Hematopoietic multipotent progenitor cell treated with erythropoietin and hydrocortisone succinate and interleukin-3 and kit ligand, for 8 days (in vitro differentiated cells): ENCODE measurements around the gene C3.
"Not testable (repeated sequence)": the region's sequence is repeated elsewhere in the genome, so short reads cannot be mapped to it uniquely, and the experiment has no call there.

Experiments used
- DNase-seq: peaks from one replicate; pipeline ENCODE4 v3.0.0-alpha.2; 2015

C3 gene

DNA sequence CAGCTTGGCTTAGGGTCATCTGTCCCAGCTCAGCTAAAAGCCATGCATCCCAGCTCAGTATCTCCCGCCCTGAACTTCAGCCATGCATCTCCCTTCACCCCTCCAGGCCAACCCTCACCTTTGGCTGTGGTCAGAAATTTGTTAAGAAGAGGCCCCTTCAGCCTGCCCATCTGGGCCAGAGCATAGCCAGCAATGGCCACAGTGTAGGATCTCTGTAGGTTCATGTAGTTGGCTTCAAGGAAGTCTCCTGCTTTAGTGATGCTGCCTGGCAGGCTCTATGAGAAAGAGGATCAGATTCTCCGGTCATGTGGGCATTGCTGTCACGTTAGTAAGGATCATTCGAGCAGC is 33.8 kb downstream of the C3 start:
- no peak for DNase-seq

DNA sequence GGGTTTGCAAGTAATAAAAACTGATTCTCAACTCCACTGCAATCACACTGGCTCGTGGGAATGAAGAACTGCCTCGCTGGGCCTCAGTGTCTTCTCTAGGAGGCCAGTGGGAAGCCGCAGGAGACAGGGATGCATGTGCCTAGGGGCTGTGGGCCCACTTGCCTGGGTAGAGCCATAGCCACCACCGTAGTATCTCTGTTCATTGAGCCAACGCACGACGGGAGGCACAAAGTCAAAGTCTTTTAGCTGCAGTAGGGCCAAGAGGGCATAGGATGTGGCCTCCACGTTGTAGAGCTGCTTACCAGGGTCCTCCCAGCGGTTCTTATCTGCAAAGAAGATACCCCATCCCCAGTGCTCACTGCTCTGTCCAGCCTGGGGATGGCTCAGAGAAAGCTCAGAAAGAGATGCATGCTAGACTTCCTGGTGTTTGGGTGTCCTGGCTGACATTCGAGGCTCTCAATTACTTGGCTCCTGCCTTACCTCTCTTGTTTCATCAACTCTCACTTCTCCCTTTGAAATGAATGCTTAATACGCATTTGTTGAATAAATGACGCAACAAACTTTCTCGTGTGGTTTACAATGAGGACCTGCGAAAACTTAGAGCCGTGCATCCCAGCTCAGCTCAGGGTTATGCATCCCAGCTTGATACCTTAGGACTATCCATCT is 34.4 kb downstream of the C3 start:
- no peak for DNase-seq

DNA sequence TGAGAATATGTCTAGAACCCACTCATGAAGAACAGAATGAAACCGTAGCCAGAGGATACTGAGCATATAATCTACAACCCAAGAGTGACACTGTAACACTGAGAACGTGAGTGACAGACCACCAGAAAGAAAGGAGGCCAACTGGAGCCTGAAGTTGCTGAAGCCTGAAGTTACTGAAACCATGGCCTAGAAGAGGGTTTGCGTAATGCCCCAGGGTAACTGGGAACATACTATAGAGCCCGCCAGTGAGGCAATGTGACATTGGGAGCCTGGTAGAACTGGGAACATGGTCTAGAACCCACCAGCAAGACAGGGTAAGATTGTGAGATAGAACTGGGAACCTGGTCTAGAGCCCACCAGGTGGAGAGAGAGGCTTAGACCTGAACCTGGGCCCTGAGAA is 35.0 kb downstream of the C3 start:
- no peak for DNase-seq

- DNase-seq: no peak
Observed at GRCh38 chr19:6683971-6684370, 36.5 kb downstream of the C3 start.

DNA sequence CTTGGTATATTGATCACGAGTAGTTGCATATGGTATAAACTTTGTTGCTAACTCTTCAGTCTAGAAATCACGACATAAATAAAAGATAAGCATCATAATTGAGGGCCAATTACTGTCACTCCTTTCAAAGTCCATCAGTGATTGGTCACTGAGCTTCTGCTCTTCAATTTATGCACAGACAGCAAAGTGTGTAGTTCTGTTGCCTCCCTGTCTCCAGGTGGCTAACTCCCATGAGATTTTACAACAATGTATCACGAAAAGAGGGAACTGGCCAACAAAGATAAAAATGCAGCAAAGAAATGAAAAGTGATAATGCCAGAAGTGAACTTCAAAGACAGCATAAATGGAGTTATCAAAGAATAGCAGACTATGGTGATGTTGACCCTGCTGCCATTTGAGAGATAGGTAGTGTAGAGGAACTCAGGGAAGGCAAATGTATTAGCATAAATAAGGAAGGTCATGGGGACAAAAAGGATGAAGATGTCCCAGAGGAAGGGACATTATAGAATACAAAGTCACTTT is 37.8 kb downstream of the C3 start:
- DNase-seq: peak; percentile 92

DNA sequence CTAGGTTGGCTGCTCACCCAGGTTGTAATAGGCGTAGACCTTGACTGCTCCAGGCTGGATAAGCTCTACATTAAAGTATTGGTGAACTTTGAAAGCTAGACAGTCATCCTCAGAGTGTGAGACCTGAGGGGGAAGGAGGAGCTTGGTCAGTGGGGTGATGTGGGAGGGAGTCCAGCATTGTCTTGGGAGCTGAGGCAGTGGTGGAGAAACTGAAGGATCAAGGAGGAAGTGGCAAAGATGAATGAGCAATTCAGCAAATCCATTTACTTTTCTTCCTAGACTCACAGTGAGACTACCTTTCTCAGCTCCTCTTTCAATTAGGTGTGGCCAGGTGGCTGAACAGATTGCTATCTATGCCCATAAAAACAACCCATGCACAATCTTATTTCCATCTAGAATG is 40.3 kb downstream of the C3 start:
- DNase-seq: no peak

GRCh38 chr19:6679139-6679538 is 41.3 kb downstream of the C3 start:
- DNase-seq: no peak

GRCh38 chr19:6678690-6679109 is 41.8 kb downstream of the C3 start:
- DNase-seq: no peak

GRCh38 chr19:6677883-6678689 is 42.4 kb downstream of the C3 start:
- peak; percentile 65 for DNase-seq

DNA sequence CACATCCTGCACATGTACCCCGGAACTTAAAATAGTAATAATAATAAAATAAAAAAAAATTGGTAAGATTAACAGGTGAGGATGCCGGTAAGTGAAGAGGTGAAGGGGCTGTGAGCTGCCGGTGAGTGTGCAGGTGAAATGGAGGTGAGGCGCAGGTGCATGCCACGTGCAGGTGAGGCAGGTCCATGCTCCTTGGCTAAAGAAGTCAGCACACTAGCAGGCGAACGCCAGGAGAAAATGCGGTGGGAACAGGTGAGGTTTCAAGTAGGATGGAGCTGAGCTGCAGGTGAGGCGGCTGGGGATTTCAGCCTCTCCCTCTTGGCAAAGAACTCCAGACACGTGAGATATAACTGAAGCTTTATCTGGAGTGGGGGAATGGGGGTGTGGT is 43.0 kb downstream of the C3 start:
- DNase-seq: no peak

DNA sequence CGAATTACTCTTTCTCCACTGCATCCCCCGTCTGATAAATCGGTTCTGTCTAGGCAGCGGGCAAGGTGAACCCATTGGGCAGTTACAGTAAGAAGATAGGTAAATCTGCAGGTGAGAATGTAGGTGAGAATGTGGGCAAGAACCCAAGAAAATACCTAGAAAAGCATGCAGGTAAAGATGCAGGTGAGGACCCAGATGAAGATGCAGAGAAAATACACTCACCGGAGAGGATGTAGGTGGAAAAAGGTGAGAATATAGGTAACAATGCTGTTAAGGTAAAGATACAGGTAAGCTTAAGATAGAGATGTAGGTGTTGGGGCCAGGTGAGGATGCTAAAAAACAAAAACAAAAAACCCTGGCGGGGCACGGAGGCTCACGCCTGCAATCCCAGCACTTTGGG is 44.2 kb downstream of the C3 start:
- no peak for DNase-seq

DNA sequence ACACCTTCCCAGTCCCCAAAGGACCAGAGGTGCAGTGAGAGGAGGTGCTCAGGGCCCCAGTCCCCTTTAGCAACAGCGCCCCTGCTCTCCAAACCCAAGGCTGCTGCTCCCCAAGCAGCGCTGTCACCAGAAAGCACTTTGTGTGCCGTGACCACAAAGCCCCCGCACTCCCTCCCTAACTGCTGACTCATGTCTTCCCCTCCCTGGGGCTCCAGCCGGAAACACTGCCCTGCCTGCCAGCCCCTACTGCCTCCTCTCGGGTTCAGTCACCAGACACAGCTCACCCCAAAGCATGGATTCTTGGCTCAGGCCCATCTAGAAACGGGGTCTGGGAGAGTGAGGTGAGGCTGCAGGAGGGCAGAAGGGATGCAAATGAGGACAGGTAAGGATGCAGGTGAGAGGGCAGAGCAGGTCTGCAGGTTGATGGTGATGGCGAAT is 45.6 kb downstream of the C3 start:
- DNase-seq: peak; percentile 89

GRCh38 chr19:6674408-6674807 is 46.0 kb downstream of the C3 start:
- DNase-seq: not testable (repeated sequence)

DNA sequence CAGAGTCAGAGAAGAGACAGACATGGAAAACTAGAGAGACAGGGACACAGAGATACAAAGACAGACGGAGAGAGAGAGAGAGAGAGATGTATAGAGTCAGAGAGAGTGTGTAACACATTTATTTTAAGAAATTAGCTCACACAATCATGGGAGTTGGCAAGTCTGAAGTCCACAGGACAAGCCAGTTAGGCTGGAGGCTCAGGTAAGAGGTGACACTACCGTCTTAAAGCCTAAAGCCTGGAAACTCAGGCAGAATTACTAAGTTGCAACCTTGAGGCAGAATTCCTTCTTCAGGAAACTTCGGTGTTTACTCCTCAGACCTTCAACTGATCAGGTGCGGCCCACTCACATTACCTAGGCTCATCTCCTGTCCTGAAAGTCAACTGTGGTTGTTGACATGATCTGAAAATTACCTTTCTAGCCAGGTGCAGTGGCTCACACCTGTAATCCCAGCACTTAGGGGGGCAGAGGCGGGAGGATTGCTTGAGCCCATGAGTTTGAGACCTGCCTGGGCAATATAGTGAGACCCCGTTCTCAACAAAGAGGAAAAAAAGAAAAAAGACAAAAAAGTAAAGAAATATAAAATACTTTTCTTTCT is 47.7 kb downstream of the C3 start:
- DNase-seq: no peak

- no peak for DNase-seq
Observed at GRCh38 chr19:6671960-6672359, 48.5 kb downstream of the C3 start.

GRCh38 chr19:6668691-6669090 is 51.8 kb downstream of the C3 start:
- no peak for DNase-seq

GRCh38 chr19:6667114-6667627 is 53.3 kb downstream of the C3 start:
- DNase-seq: no peak

GRCh38 chr19:6664916-6665315 is 55.5 kb downstream of the C3 start:
- DNase-seq: no peak

DNA sequence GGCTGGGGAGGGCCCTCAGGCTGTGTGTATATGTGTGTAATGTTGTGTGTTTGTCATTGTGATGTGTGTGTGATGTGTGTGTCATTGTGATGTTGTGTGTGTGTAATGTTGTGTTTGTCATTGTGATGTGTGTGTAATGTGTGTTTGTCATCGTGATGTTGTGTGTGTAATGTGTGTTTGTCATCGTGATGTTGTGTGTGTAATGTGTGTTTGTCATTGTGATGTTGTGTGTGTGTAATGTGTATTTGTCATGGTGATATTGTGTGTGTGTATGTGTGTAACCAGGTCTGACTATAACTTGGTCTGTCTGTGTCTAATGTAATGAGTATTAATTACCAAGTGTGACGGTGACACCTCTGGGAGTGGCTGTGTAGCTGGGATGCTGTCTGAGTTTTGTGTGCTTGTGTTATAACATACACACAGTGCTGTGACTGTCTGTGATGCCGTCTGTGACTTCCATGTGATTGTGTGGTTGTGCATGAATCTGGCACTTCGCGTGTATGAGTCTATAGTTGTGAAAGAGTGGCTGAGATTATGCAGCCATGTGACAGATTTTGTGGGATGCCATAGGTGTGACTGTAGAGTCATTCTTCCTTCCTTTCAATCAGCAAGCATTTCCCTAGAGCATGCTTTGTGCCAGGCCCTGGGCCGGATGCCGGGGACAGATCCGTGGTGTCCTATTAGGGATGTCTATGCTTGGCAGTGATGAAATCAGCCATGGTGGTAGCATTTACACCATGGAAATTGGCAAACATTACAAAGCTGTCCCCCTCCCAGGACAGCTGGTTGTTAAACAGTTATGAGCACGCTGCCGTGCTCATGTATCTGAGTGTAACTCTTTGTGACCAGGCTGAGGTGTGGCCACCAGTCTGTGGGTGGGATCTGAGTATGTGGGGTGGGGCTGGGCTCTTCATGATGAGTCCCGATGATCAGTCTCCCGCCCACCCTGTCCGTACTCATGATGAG is 56.9 kb downstream of the C3 start:
- no peak for DNase-seq

GRCh38 chr19:6662702-6663101 is 57.7 kb downstream of the C3 start:
- DNase-seq: no peak

DNA sequence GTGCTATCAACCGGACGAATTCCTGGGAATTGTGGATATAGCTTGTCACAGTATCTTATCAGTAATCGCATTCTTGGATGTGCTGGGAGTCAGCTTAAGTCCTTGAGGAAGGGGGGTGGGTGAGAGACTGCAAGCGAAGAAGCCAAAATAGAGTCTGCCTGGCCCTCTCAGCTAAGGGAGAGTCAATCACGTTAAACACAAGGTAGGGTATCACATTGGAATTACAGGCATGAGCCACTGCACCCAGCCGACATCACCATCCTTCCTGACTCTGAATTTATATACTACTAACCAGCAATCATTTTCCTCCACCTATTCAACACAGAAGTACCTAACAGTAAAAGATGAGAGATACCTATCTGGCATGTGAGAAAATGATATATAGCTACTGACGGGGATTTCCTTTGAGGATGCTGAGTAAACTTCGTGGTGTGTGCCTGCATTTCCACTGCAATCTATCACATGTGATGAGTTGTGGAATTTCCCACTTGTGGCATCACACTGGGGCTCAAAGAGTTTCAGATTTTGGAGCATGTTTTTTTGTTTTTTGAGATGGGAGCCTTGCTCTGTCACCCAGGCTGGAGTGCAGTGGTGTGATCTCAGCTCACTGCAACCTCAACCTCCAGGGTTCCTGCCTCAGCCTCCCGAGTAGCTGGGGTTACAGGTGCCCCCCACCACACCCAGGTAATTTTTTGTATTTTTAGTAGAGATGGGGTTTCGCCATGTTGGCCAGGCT is 58.8 kb downstream of the C3 start:
- not testable (repeated sequence) for DNase-seq

- DNase-seq: no peak
Observed at GRCh38 chr19:6660930-6661329, 59.5 kb downstream of the C3 start.
